HG02852 (cell line): ENCODE results near the gene IFNLR1.

Experiments
- ATAC-seq: cut with Tn5 transposase; IDR thresholded peaks from one replicate; pipeline ENCODE4 v1.9.1; 2021; ENCODE audit warnings: mild to moderate bottlenecking, moderate library complexity; ENCODE audit not compliant: unreplicated experiment

The IFNLR1 gene

GRCh38 chr1:24150234-24151174, 36.6 kb downstream of the IFNLR1 start:
- ATAC-seq, result no peak

DNA sequence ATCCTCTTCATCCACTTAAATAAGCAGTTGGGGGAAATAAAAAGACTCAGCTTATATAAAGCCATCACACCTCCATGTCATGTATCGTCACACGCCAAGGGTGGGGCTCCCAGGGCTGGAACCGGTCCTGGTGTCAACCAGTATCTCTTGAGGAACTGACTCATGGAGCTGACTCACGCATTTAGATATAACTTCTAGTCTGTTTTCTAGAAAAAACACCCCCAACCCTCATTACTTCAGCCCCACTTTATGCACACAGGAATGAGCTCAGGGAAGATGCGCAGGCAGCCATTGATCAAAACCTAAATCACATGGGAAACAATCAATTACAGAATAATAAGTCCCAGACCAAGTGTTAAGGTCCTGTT, 37.2 kb downstream of the IFNLR1 start:
- no peak for ATAC-seq

DNA sequence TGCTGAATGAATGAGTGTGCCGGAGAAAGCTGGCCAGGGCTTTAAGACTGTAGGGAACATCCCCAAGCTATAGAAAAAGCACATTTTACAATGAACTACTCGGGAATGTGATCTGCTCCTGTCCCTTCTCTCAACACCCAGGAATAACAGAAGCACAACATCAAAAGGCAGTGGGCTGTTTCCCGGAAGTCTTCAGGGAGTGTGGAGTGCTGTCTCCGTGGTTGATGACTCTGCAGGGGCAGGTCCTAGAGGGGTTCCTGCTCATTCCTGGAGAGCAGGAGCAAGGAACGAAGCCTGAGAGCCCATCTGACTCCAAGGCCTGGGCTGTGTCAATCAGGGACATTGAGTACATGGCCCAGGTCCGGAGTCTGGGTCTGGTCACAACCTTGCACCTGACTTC, 39.3 kb downstream of the IFNLR1 start:
- ATAC-seq, result no peak

- no peak for ATAC-seq
Measured at GRCh38 chr1:24147194-24147593, 39.9 kb downstream of the IFNLR1 start.

DNA sequence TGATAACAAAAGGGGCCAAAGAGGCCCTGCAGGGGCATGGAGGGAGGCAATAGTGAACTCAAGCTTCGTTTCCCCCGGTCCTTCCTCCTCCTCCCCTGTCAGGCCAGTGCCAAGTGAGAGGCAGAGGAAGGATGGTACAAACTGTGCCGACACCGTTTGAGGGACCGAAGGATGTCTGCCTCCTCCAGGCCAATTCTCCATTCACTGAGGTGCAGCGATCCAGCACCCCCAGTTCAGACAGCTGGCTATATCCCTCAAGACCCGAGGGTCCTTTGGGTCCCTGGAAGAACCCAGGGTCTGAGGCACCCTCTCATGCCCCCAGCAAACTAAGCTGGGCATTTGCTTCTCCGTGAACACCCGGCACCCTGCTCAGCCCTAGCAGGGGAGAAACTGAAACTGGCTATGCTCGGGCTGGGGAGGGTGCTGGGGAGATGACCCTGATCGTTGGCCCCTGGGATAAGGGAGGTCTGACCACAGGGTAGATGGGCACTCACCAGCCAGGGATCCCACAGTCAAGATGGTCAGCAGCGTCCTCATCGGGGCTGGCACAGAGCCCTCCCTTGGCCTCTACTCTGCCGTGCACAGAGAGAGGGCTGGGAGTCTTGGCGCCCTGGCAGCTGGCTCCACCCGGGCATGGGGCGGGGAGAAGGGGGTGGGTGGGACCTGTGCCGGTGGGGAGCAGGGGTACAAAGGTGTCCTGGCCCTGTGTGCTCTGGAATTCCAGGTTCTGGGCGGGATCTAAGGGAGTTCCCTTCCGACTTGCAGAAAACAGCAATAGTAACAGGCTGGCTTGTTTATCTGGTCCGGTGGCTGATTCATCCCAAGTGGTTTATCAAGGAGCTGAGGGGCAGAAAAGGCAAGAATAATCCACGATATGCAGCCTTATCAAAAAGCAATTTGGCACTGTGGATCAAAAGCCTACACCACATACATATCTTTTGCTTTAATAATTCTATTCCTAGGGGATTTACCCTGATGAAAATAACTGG, 44.2 kb downstream of the IFNLR1 start, which contains the start of gene IL22RA1:
IL22RA1 (minus strand) TSS at position 595 of the 989 bp plus-strand sequence; CDS start at position 537, 58 bp downstream.
- ATAC-seq, result no peak

DNA sequence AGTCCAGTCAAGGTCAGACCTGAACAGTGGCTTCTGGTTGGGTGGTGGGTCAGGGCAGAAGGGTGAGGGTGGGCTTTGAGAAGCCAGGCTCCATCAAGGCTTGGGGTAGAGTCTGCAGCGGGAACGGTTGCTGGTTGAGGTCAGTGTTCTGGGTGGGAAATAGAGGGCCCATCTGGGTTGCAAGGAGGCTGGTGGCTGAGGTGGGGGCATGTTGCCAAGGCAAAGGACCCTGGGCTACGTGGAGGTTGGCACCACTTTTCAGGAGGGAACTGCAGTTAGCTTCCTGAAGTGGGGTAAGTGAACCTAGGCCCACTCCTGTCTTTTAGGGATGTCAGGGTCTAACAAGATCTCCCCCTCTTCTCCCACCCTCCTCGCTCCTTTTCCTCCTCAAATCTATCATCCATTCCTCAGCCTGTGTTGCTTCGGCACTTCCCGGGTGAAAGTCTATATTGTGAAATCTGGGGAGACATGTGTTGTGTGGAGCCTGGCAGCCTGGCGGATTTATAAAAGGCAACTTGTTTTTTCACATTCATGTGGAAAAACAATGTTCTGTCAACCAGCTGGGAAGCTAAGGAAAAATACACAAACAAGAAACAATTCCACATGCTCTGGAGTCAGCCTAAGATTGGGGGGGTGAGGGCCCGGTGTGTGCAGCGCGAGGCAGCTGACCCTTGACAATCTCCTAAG, 45.6 kb downstream of the IFNLR1 start:
- ATAC-seq, result no peak

GRCh38 chr1:24140741-24141181, 46.3 kb downstream of the IFNLR1 start:
- ATAC-seq, result no peak

DNA sequence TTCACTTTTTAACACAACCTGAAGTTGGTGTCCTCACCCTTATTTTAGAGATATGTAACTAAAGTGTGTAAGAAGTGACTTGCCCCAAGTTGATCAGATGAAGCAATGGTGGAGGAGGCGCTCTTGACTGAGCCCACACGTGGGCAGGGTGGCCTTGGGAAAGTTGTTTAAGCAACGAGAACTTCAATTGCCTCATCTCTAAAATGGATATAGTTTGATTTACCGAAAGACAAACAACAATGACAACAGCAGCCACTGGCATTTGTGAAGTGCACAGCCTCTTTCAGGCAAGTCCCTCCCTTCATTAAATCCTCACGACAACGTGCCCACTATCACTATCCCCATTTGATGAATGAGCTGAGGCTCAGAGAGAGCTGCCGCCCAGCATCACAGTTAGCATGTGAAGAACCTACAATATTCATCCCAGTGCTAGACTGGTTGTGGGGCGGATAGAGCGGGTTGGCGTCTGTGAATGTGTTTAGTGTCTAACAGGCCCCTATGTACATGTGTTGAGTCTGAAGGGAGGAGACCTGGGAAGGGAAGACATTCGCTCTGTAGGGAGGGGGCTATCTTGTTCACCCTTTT, 47.2 kb downstream of the IFNLR1 start:
- no peak for ATAC-seq

DNA sequence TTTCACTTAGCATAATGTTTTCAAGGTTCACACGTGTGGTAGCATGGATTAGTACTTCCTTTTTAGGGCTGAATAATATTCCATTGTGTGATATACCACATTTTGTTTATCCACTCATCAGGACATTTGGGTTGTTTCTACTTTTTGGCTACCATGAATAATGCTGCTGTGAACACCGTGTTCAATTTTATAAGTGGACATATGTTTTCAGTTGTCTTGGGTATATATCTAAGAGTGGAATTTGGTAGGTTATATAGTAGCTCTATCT, 47.9 kb downstream of the IFNLR1 start:
- ATAC-seq, result no peak

DNA sequence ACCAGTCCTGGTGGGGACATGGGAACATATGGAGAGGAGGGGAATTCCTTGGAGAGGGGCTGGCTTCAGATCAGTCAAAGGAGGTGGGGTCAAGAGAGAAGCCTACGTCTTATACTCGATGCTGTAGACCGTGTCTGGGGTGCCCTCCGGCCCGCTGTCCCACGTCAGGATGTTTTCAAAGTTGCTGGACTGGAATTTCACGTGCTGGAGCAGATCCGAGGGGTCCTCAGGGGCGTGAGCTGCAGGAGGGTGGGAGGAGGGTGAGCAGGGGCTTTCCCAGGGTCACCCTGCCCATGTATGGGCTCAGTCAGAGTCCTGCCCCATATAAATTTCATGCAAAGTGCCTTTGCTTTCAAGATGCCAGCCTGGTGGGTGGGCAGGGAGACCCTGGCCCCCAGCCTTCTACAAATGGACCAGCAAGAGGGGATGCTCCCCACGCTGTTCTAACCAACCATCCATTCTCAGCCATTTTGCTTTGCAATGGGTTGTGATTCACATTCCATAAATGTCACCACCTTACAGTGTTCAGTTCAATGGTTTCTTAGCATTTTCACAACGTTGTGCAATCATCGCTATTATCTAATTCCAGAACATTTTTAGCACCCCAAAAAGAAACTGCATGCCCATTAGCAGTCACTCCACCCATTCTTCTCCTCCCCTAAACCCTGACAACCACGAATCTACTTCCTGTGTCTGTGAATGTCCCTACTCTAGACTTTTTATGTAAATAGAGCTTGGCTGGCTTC, 48.4 kb downstream of the IFNLR1 start:
- no peak for ATAC-seq

- ATAC-seq, result no peak
Measured at GRCh38 chr1:24136956-24137539, 50.0 kb downstream of the IFNLR1 start.

GRCh38 chr1:24134376-24134775, 52.7 kb downstream of the IFNLR1 start:
- no peak for ATAC-seq

- no peak for ATAC-seq
Measured at GRCh38 chr1:24133819-24134218, 53.3 kb downstream of the IFNLR1 start.

DNA sequence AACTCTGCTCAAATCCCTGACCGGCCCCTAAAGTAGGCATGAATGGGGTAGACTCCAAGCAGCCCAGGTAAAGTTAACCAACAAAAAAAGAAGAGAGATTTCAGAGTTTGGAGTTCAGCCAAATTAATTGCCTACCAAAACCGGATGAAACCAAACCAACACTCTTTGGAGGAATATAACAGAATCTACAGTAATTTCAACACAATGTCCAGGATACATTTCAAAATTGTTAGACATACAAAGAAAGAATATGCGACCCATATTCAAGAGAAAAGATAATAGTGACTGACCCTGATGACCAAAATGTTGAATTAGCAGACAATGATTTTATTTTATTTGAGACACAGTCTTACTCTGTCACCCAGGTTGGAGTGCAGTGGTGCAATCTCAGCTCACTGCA, 56.7 kb downstream of the IFNLR1 start:
- no peak for ATAC-seq

DNA sequence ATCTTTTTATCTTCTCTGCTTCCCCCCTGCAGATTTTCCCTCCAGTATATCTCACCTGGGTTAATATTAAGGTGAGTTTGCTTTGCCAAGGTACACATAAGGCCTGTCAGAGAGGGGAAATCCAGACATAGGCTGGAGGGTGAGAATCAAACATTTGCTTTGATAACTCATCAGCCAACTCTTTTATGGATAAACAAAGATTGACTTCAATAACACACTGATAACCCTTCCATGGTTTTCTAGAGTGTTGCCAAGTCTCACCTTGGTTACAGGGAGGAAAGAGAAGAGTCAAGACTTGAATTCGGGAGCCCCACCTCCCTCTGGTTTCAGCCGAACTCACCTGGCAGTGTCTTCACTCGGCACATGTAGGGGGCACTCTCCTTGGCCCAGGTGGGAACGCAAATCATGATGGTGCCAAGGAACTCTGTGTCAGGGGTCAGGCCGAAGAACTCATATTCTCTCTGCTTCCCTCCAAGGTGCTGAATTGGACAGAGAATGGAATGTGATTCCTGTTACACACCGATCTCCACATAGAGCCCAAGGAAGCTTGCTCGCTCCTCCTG, 59.2 kb downstream of the IFNLR1 start:
- ATAC-seq, result no peak

GRCh38 chr1:24127134-24127800, 59.8 kb downstream of the IFNLR1 start:
- no peak for ATAC-seq

GRCh38 chr1:24126672-24127023, 60.4 kb downstream of the IFNLR1 start:
- ATAC-seq, result no peak

GRCh38 chr1:24126018-24126671, 60.9 kb downstream of the IFNLR1 start:
- no peak for ATAC-seq
